ENCODE data around the gene RPS13.
"Not testable (repeated sequence)": the region's sequence is repeated elsewhere in the genome, so short reads cannot be mapped to it uniquely, and the experiment has no call there.

RPS13 gene

DNA sequence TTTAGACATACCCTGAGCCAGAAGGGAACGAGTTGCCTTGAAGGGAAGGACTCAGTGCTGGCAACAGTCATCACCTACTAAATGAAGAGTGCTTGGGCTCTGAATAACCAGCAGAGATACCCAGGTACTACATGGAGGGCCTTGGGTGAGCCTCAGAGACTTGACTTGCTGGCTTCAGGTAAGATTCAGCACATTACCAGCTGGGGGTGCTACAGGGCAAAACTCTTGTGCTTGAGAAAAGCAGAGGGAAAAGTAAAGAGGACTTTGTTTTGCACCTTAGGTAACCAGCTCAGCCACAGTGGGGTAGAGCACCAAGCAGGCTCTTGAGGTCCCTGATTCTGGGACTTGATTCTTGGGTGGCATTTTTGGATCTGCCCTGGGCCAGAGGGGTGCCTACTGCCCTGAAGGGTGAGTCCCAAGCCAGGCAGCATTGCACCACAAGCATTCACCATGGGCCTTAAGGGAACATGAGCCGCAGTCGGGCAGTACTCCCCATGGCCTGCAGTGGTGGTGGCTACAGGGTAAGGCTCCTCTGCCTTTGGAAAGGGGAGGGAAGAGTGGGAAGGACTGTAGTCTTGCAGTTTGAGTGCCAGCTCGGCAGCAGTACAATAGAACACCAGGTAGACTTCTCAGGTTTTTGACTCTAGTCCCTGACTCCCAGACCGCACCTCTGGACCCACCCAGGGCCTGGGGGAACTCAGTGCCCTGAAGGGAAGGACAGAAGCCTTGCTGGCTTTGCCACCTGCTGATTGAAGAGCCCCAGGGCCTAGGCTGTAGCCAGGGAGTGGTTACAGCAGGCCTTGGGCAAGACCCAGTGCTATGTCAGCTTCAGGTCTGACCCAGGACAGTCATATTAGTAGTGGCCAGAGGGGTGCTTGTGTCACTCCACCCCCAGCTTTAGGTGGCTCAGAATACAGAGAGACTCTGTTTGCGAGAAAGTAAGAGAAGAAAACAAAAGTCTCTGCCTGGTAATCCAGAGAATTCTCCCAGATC lies 40.5 kb downstream of the RPS13 start:
- DNase-seq (ENCODE audit: low read depth, low spot score), result no peak

- not testable (repeated sequence) for DNase-seq (ENCODE audit: low read depth, low spot score)
Observed at GRCh38 chr11:17034027-17034426, 43.4 kb downstream of the RPS13 start.

- no peak for DNase-seq (ENCODE audit: low read depth, low spot score)
Observed at GRCh38 chr11:17026487-17027082, 50.9 kb downstream of the RPS13 start.

GRCh38 chr11:17024924-17025323 lies 52.5 kb downstream of the RPS13 start:
- no peak for DNase-seq (ENCODE audit: low read depth, low spot score)
